DOHH2 (cell line): ENCODE measurements around the gene EEF1A1.
"Not testable (repeated sequence)": the region's sequence is repeated elsewhere in the genome, so short reads cannot be mapped to it uniquely, and the experiment has no call there.

Experiments
- EZH2phosphoT487 ChIP-seq: fragments of 200-600 bp; sonication (generic); IDR thresholded peaks from 2 replicates; pipeline ENCODE4 v1.6.1; 2017; ENCODE audit warnings: borderline replicate concordance, mild to moderate bottlenecking, antibody characterized with exemption, low read length, moderate library complexity, mixed read lengths
- TF ChIP-seq, protein P1 (sequence below): fragments of 200-600 bp; sonication (generic); IDR thresholded peaks from one replicate; pipeline ENCODE4 v1.5.1; 2014; ENCODE audit warnings: antibody characterized with exemption, mild to moderate bottlenecking, low read depth, low read length; ENCODE audit not compliant: poor library complexity, severe bottlenecking

DNA sequence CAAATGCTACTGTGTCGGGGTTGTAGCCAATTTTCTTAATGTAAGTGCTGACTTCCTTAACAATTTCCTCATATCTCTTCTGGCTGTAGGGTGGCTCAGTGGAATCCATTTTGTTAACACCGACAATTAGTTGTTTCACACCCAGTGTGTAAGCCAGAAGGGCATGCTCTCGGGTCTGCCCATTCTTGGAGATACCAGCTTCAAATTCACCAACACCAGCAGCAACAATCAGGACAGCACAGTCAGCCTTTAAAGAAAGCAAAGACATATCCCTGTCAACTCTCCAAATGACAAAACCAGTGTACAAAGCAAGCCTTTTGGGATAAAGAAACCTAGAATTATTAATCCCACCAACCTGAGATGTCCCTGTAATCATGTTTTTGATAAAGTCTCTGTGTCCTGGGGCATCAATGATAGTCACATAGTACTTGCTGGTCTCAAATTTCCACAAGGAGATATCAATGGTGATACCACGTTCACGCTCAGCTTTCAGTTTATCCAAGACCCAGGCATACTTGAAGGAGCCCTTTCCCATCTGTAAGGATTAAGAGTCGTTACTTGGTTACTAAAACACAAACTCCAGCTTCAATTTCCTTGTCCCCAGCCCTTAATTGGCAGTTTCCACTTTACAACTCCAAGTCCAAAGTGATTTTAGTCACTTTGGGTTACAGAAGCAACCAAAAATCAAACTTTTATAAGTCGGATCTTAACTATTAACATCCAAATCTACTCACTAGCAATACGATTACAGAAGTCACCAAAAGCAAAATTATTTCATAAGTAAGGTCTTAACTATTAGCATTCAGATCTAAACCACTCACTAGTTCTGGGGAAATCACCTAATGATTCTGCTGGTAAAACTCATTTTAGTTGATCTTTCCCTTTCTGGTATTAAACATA, 1.6 kb downstream of the EEF1A1 start:
- TF ChIP-seq, protein P1, sequence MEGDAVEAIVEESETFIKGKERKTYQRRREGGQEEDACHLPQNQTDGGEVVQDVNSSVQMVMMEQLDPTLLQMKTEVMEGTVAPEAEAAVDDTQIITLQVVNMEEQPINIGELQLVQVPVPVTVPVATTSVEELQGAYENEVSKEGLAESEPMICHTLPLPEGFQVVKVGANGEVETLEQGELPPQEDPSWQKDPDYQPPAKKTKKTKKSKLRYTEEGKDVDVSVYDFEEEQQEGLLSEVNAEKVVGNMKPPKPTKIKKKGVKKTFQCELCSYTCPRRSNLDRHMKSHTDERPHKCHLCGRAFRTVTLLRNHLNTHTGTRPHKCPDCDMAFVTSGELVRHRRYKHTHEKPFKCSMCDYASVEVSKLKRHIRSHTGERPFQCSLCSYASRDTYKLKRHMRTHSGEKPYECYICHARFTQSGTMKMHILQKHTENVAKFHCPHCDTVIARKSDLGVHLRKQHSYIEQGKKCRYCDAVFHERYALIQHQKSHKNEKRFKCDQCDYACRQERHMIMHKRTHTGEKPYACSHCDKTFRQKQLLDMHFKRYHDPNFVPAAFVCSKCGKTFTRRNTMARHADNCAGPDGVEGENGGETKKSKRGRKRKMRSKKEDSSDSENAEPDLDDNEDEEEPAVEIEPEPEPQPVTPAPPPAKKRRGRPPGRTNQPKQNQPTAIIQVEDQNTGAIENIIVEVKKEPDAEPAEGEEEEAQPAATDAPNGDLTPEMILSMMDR: not testable (repeated sequence)
- TF ChIP-seq EZH2phosphoT487: not testable (repeated sequence)
